ENCODE data around the gene ZNF678. TPM values are rescaled to one million over a fixed set of nuclear protein-coding genes. Genes with fewer than 3 reads are reported as not detected.

The ZNF678 gene
- total and polyA plus RNA-seq, 2 of the 4 experiments (the other 2 are of a cell fraction) = 1.3 to 4.8 TPM

DNA sequence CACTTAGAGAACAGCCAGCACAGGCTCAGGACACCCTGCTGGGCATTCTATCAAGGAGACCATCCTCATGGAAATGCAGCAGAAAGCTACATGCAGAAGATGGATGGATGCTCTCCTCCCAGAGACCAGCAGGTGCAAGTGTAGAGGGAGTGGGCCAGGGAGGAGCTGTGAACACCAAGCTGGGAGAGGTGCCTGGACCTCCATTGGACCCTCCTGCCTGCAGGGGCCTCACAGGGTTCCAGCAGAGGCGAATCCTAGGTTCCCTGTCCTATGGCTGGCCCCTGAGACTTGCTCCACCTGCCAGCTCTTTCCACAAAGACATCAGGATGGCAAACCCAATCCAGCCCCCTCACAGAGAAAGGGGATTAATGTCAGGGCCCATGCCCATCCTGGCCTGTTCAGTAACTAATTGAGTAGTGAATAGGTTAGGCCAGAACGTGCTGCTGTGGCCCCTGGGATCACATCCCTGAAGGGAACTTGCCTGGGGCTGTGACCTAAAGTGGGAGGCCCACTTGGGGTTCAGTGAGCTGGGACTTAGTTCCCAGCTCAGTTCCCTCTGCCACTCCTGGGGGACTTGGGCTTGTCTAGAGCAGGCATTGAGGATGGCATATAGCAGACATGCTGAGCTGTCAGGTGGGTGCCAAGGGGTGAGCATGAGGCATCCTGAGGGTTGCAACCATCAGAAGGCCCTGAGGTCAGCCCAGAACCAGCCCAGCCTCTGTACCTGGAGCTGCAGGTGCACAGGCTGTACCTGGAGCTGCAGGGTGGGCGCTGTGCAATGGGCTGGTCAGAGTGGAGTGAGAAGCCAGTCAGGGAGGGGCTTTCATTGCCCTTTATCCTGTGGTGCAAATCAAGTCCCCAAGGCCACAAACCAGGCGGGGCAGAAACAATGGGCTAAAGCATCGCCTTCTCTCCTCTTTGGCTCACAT, 22.9 kb upstream of the ZNF678 start:
- Histone ChIP-seq H3K9me1 (ENCODE audit: insufficient read depth, low read length) (peaks cover 2% of the 10 kb centered on the region; the same call in 1 of the 2 replicates), H2BK15ac (ENCODE audit: low read depth, low read length) (no peak overlapping the region), H2AK9ac (replicated peaks; ENCODE audit: low read depth, low read length, poor library complexity) (no peak overlapping the region), H3K27ac (ENCODE audit: insufficient read depth, low read length) (no peak overlapping the region), H3K4ac (ENCODE audit: low read depth, low read length) (no peak overlapping the region), H3K56ac (ENCODE audit: extremely low read depth, insufficient read depth, low read length) (no peak overlapping the region), H3K36me3 (ENCODE audit: control insufficient read depth, insufficient read depth, low read length) (no peaks in the 10 kb centered on the region), H2BK120ac (ENCODE audit: low read depth, low read length) (no peak overlapping the region), H3K27me3 (ENCODE audit: control insufficient read depth, insufficient read depth, low read length) (no peaks in the 10 kb centered on the region), H3K23ac (ENCODE audit: low read depth, low read length) (no peak overlapping the region), H3K9me3 (ENCODE audit: control insufficient read depth, insufficient read depth, low read length) (peaks cover 2% of the 10 kb centered on the region; the same call in 1 of the 2 replicates), H3K18ac (ENCODE audit: low read depth, low read length) (no peak overlapping the region), H4K20me1 (ENCODE audit: insufficient read depth, low read length) (no peaks in the 10 kb centered on the region), H2BK20ac (ENCODE audit: low read depth, low read length) (no peak overlapping the region), H3K14ac (replicated peaks; ENCODE audit: low read depth, low read length) (no peak overlapping the region), H2AK5ac (ENCODE audit: low read depth, low read length) (no peak overlapping the region), H3K9ac (ENCODE audit: low read depth, low read length) (no peak overlapping the region), H2BK5ac (ENCODE audit: low read depth, low read length, poor library complexity, severe bottlenecking) (no peak overlapping the region), H2AFZ (replicated peaks; ENCODE audit: low read length, poor library complexity) (no peak overlapping the region), H4K5ac (ENCODE audit: low read depth, low read length) (no peak overlapping the region), H3K4me1 (ENCODE audit: control insufficient read depth, insufficient read depth, low read length) (peaks cover 2% of the 10 kb centered on the region; the same call in 1 of the 2 replicates), H4K91ac (ENCODE audit: insufficient read depth, low read depth, low read length) (no peak overlapping the region), H3K4me2 (ENCODE audit: low read depth, low read length) (no peak overlapping the region), H3K79me1 (ENCODE audit: low read depth in 1 of 2, low read length in 2 of 2) (peaks cover 0 to 7% of the 10 kb centered on the region in 2 experiments; a peak in 1 of 4 replicates), H4K8ac (ENCODE audit: low read depth in 2 of 2, low read length in 2 of 2) (no peak overlapping the region), H3K4me3 (ENCODE audit: insufficient read depth, low read depth, low read length) (no peak overlapping the region)
- DNase-seq (no peak), ATAC-seq (ENCODE audit: low read depth) (no peak)
- dilution Hi-C loops (cut with HindIII; ENCODE audit: low sequenced_read_pairs, unreplicated experiment) (no loop called here), in situ Hi-C loops (cut with MboI; ENCODE audit: low sequenced_read_pairs) (no loop called here), intact Hi-C loops (cut with micrococcal nuclease) (loop anchor here (10.0 kb wide), 1 partner anchor 404 kb away; the partner anchor contains the start of gene WNT9A)
- POLR2A ChIA-PET (ENCODE audit: unreplicated experiment) = no interaction called here
- CTCF ChIA-PET = no interaction called here
- no peak for TF ChIP-seq POLR2A (IDR thresholded peaks at IDR 0.05; ENCODE audit: low read depth, low read length)
- no peak for TF ChIP-seq MXI1 (IDR thresholded peaks at IDR 0.05; ENCODE audit: borderline replicate concordance, low read depth, low read length)
- no peak for TF ChIP-seq RCOR1 (IDR thresholded peaks at IDR 0.05; ENCODE audit: insufficient replicate concordance, low read length)
- TF ChIP-seq FOS (IDR thresholded peaks at IDR 0.05; ENCODE audit: low read depth, low read length) = no peak
- no peak for TF ChIP-seq CHD1 (IDR thresholded peaks at IDR 0.05; ENCODE audit: low read depth, low read length)
- no peak for TF ChIP-seq SMC3 (IDR thresholded peaks at IDR 0.05; ENCODE audit: low read depth, low read length)
- TF ChIP-seq, protein P1, sequence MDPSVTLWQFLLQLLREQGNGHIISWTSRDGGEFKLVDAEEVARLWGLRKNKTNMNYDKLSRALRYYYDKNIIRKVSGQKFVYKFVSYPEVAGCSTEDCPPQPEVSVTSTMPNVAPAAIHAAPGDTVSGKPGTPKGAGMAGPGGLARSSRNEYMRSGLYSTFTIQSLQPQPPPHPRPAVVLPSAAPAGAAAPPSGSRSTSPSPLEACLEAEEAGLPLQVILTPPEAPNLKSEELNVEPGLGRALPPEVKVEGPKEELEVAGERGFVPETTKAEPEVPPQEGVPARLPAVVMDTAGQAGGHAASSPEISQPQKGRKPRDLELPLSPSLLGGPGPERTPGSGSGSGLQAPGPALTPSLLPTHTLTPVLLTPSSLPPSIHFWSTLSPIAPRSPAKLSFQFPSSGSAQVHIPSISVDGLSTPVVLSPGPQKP (IDR thresholded peaks at IDR 0.05; ENCODE audit: borderline replicate concordance, low read depth, low read length) = no peak
- TF ChIP-seq MAFK (IDR thresholded peaks at IDR 0.05; ENCODE audit: low read depth, low read length) = no peak
- TF ChIP-seq, protein P2, sequence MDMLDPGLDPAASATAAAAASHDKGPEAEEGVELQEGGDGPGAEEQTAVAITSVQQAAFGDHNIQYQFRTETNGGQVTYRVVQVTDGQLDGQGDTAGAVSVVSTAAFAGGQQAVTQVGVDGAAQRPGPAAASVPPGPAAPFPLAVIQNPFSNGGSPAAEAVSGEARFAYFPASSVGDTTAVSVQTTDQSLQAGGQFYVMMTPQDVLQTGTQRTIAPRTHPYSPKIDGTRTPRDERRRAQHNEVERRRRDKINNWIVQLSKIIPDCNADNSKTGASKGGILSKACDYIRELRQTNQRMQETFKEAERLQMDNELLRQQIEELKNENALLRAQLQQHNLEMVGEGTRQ (IDR thresholded peaks at IDR 0.05; ENCODE audit: low read depth, low read length) = no peak
- TF ChIP-seq, protein P3, sequence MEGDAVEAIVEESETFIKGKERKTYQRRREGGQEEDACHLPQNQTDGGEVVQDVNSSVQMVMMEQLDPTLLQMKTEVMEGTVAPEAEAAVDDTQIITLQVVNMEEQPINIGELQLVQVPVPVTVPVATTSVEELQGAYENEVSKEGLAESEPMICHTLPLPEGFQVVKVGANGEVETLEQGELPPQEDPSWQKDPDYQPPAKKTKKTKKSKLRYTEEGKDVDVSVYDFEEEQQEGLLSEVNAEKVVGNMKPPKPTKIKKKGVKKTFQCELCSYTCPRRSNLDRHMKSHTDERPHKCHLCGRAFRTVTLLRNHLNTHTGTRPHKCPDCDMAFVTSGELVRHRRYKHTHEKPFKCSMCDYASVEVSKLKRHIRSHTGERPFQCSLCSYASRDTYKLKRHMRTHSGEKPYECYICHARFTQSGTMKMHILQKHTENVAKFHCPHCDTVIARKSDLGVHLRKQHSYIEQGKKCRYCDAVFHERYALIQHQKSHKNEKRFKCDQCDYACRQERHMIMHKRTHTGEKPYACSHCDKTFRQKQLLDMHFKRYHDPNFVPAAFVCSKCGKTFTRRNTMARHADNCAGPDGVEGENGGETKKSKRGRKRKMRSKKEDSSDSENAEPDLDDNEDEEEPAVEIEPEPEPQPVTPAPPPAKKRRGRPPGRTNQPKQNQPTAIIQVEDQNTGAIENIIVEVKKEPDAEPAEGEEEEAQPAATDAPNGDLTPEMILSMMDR (conservative IDR thresholded peaks at IDR 0.05; ENCODE audit: low read depth, low read length) = no peak
- no peak for TF ChIP-seq NFE2L2 (IDR thresholded peaks at IDR 0.05; ENCODE audit: low read depth, low read length)
- no peak for TF ChIP-seq MAZ (IDR thresholded peaks at IDR 0.05; ENCODE audit: borderline replicate concordance, low read depth, low read length)
- TF ChIP-seq CEBPB (IDR thresholded peaks at IDR 0.05; ENCODE audit: low read depth, low read length) = no peak
- WGBS, 2 experiments (ENCODE audit: extremely low coverage in 2 of 2, insufficient read length in 1 of 2) = no CpG with 5 or more reads among the region's 5 CpGs
- BruUV-seq (replicated peaks) = no TSS peak
